Fibroblast of pulmonary artery (primary cell): ENCODE data around the gene TMEM158.

Experiments used
- DNase-seq: peaks from one replicate; pipeline ENCODE4 v3.0.0-alpha.2; 2010; ENCODE audit warnings: low read depth
- H3K4me3 ChIP-seq: replicated peaks from 2 replicates; pipeline ENCODE4 v1.5.1; 2011; ENCODE audit warnings: low read depth, mild to moderate bottlenecking, control low read depth, low read length, moderate library complexity
- TF ChIP-seq, protein P1 (sequence below): IDR thresholded peaks from 2 replicates; pipeline ENCODE4 v1.5.1; 2011; ENCODE audit warnings: mild to moderate bottlenecking, control low read depth, low read length, inconsistent platforms; ENCODE audit errors: missing control alignments

The TMEM158 gene

GRCh38 chr3:45182915-45183871 lies 42.9 kb downstream of the TMEM158 start:
- H3K4me3 ChIP-seq, result no peak overlapping the region
- TF ChIP-seq, protein P1, sequence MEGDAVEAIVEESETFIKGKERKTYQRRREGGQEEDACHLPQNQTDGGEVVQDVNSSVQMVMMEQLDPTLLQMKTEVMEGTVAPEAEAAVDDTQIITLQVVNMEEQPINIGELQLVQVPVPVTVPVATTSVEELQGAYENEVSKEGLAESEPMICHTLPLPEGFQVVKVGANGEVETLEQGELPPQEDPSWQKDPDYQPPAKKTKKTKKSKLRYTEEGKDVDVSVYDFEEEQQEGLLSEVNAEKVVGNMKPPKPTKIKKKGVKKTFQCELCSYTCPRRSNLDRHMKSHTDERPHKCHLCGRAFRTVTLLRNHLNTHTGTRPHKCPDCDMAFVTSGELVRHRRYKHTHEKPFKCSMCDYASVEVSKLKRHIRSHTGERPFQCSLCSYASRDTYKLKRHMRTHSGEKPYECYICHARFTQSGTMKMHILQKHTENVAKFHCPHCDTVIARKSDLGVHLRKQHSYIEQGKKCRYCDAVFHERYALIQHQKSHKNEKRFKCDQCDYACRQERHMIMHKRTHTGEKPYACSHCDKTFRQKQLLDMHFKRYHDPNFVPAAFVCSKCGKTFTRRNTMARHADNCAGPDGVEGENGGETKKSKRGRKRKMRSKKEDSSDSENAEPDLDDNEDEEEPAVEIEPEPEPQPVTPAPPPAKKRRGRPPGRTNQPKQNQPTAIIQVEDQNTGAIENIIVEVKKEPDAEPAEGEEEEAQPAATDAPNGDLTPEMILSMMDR, result no peak
- DNase-seq, result peak; percentile 54

DNA sequence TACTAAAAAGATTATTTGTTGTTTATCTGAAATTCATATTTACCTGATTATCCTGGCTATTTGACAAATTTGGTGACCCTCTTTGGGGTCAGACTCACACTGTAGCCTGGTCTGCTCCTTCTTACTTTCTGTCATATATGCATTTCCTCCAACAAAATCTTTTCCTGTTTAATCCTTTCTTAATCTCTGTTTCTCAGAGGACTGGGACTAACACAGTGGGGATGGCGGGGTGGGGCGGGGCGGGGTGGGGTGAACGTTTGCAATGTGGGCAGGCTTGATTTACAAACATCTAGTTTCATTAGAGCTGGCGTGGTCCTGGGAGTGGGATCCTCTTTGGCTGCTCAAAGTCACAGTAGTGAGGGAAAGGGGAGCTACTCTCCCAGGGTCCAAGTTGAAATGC lies 44.6 kb downstream of the TMEM158 start:
- TF ChIP-seq, protein P1, result no peak
- H3K4me3 ChIP-seq, result no peak overlapping the region
- no peak for DNase-seq

DNA sequence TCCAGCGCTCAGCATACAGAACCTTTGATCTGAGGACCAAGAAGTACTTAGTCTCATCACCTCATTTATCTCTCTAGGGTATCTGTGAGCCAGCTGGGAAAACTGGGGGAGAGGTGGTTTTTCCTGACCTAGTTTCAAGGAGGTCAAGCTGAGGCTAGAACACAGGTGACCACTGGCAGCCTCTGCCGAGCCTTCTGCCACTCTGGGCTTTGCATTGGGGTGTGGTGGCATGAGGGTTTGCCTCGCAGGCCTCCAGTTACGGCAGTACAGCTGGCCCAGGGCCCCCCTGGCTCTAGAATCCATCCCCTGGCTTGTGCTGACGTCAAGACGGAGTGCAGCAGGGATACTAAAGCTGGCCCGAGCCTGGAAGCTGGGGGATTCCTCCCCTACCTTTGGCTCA lies 45.2 kb downstream of the TMEM158 start:
- no peak overlapping the region for H3K4me3 ChIP-seq
- TF ChIP-seq, protein P1, result no peak
- no peak for DNase-seq

- DNase-seq, result no peak
- TF ChIP-seq, protein P1, result no peak
- no peak overlapping the region for H3K4me3 ChIP-seq
These were observed 46.0 kb downstream of the TMEM158 start for GRCh38 chr3:45180051-45180450.

DNA sequence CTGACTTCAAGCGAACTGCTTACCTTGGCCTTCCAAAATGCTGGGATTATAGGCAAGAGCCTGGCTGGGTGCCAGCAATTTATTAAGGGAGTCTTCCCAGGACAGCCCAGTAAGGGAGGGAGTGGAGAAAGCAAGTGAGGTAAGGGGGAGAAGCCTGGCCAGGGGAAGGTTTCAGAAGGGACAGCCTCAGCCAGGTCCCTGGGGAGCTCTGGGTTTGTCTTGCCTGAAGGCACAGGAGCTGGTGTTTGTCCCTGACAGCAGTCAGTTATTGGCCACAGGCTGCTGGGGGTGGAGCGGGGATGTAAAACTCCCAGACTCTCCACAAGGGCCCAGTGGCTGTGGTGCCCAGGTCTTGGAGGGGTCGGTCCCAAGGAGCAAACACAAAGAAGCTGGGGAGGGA lies 46.9 kb downstream of the TMEM158 start:
- H3K4me3 ChIP-seq, result no peak overlapping the region
- no peak for DNase-seq
- TF ChIP-seq, protein P1, result no peak

- DNase-seq, result no peak
- no peak overlapping the region for H3K4me3 ChIP-seq
- TF ChIP-seq, protein P1, result no peak
These were observed 47.7 kb downstream of the TMEM158 start for GRCh38 chr3:45178183-45179023.
